H1 (cell line): Measurements from ENCODE around the gene OGT. TPM values are rescaled to one million over a fixed set of nuclear protein-coding genes. Genes with fewer than 3 reads are reported as not detected.

Source experiments
- CTCF ChIA-PET: fragments of 300-600 bp; sonication (Branson Sonifier 250); formaldehyde crosslinking; loops from one replicate; lab custom pipeline; 2021; ENCODE audit not compliant: partially characterized antibody; lab: Charles Lee
- POLR2A ChIA-PET: fragments of 300-600 bp; sonication (Branson Sonifier 250); formaldehyde crosslinking; loops from one replicate; lab custom pipeline; 2021; ENCODE audit warnings: inconsistent platforms; ENCODE audit not compliant: partially characterized antibody; lab: Charles Lee
- DNase-seq, 2 experiments: peaks; one replicate each; pipeline versions ENCODE4 v3.0.0 to v3.0.0-alpha.2; 2010 to 2022; ENCODE audit warnings: low spot score in 2 of 2, low read depth in 1 of 2, mixed read lengths in 1 of 2
- FAIRE-seq: peaks from 2 replicates; lab custom pipeline; 2011; peaks lifted over from hg19 to GRCh38; lab: Jason Lieb, UNC
- H2AFZ ChIP-seq: 2 replicates; pipeline ENCODE4 v1.8.1; 2012; ENCODE audit warnings: low read length, inconsistent platforms
- H2AK5ac ChIP-seq: 2 replicates; pipeline ENCODE4 v1.6.1; 2013; ENCODE audit warnings: low read depth, low read length
- H2BK120ac ChIP-seq: replicated peaks from 2 replicates; pipeline ENCODE3; 2013; ENCODE audit warnings: low read depth, low read length, inconsistent platforms
- H2BK12ac ChIP-seq: 2 replicates; pipeline ENCODE4 v1.6.1; 2013; ENCODE audit warnings: low read depth, low read length
- H2BK15ac ChIP-seq: 2 replicates; pipeline ENCODE4 v1.6.1; 2013; ENCODE audit warnings: low read length
- H2BK20ac ChIP-seq: 2 replicates; pipeline ENCODE4 v1.6.1; 2013; ENCODE audit warnings: low read length
- H2BK5ac ChIP-seq: 2 replicates; pipeline ENCODE4 v1.6.1; 2013; ENCODE audit warnings: low read depth, low read length
- H3K14ac ChIP-seq: 2 replicates; pipeline ENCODE4 v1.6.1; 2013; ENCODE audit warnings: inconsistent platforms; ENCODE audit not compliant: insufficient read length
- H3K18ac ChIP-seq: 2 replicates; pipeline ENCODE4 v1.6.1; 2013; ENCODE audit warnings: low read length; ENCODE audit errors: extremely low read depth
- H3K23ac ChIP-seq: 2 replicates; pipeline ENCODE4 v1.6.1; 2013; ENCODE audit warnings: inconsistent platforms; ENCODE audit not compliant: insufficient read length
- H3K23me2 ChIP-seq: 2 replicates; pipeline ENCODE4 v1.6.1; 2013; ENCODE audit warnings: low read depth, low read length
- H3K27ac ChIP-seq: 2 replicates; pipeline ENCODE4 v1.6.1; 2011; ENCODE audit warnings: low read depth, low read length, inconsistent platforms
- H3K27me3 ChIP-seq, 4 experiments: replicated peaks in 1 of 4; 1 replicate in 1 of 4; 2 replicates in 3 of 4; pipeline versions ENCODE4 v1.6.1 to v1.8.1; 2011 to 2013; ENCODE audit warnings: low read length in 3 of 4, mild to moderate bottlenecking in 3 of 4, inconsistent platforms in 2 of 4, mixed read lengths in 2 of 4, moderate library complexity in 1 of 4; ENCODE audit not compliant: control insufficient read depth in 3 of 4, insufficient read depth in 3 of 4; ENCODE audit errors: extremely low read depth in 1 of 4
- H3K36me3 ChIP-seq, 4 experiments: 2 replicates each; pipeline versions ENCODE4 v1.6.1 to v1.8.1; 2011 to 2013; ENCODE audit warnings: mild to moderate bottlenecking in 4 of 4, low read length in 3 of 4, moderate library complexity in 2 of 4, control low read depth in 1 of 4, inconsistent platforms in 1 of 4; ENCODE audit not compliant: insufficient read depth in 4 of 4, control insufficient read depth in 2 of 4
- H3K4ac ChIP-seq: replicated peaks from 2 replicates; pipeline ENCODE3; 2013; ENCODE audit warnings: low read length, low read depth, mixed read lengths, inconsistent platforms; ENCODE audit not compliant: insufficient read length
- H3K4me1 ChIP-seq, 4 experiments: replicated peaks in 1 of 4; 1 replicate in 1 of 4; 2 replicates in 3 of 4; pipeline versions ENCODE4 v1.6.1 to v1.8.1; 2011 to 2013; ENCODE audit warnings: low read length in 3 of 4, inconsistent platforms in 2 of 4, mixed read lengths in 1 of 4; ENCODE audit not compliant: insufficient read depth in 4 of 4, control insufficient read depth in 3 of 4
- H3K4me2 ChIP-seq, 2 experiments: 2 replicates each; pipeline versions ENCODE4 v1.6.1 to v1.8.1; 2011 to 2013; ENCODE audit warnings: low read depth in 2 of 2, low read length in 2 of 2, control low read depth in 1 of 2, inconsistent platforms in 1 of 2, mild to moderate bottlenecking in 1 of 2; ENCODE audit not compliant: insufficient read depth in 1 of 2
- H3K4me3 ChIP-seq, 4 experiments: fragments of 200-600, 300-600 bp in 1 of 4; sonication (generic), shearing (Covaris generic), sonication (Bioruptor Twin) in 1 of 4; 2 replicates each; pipeline versions ENCODE4 v1.5.1 to v1.8.1; 2011 to 2016; ENCODE audit warnings: low read length in 4 of 4, low read depth in 3 of 4, control low read depth in 2 of 4, inconsistent platforms in 2 of 4, mild to moderate bottlenecking in 2 of 4, mixed read lengths in 1 of 4, moderate library complexity in 1 of 4; ENCODE audit not compliant: insufficient read depth in 2 of 4; ENCODE audit errors: extremely low read depth in 1 of 4
- H3K56ac ChIP-seq: replicated peaks from 2 replicates; pipeline ENCODE3; 2013; ENCODE audit warnings: low read depth, mild to moderate bottlenecking, mixed read lengths, low read length, inconsistent platforms; ENCODE audit not compliant: insufficient read length
- H3K79me1 ChIP-seq: 2 replicates; pipeline ENCODE4 v1.6.1; 2013; ENCODE audit warnings: low read depth, low read length, control low read depth
- H3K79me2 ChIP-seq, 2 experiments: 2 replicates each; pipeline versions ENCODE4 v1.6.1 to v1.8.1; 2012 to 2013; ENCODE audit warnings: low read length in 2 of 2, mild to moderate bottlenecking in 2 of 2, inconsistent platforms in 1 of 2; ENCODE audit not compliant: insufficient read depth in 2 of 2, control insufficient read depth in 1 of 2
- H3K9ac ChIP-seq, 4 experiments: replicated peaks in 1 of 4; 1 replicate in 1 of 4; 2 replicates in 3 of 4; pipeline versions ENCODE4 v1.6.1 to v1.8.1; 2011 to 2013; ENCODE audit warnings: low read depth in 3 of 4, low read length in 3 of 4, control low read depth in 2 of 4, mild to moderate bottlenecking in 2 of 4, moderate library complexity in 2 of 4, inconsistent platforms in 1 of 4; ENCODE audit errors: extremely low read depth in 1 of 4
- H3K9me3 ChIP-seq, 2 experiments: 2 replicates each; pipeline versions ENCODE4 v1.6.1 to v1.8.1; 2012 to 2013; ENCODE audit warnings: mild to moderate bottlenecking in 2 of 2, moderate library complexity in 2 of 2, control low read depth in 1 of 2, inconsistent platforms in 1 of 2, low read depth in 1 of 2, low read length in 1 of 2, mixed read lengths in 1 of 2; ENCODE audit not compliant: insufficient read depth in 2 of 2
- H4K20me1 ChIP-seq, 2 experiments: replicated peaks in 1 of 2; 2 replicates each; pipeline versions ENCODE3 to v1.8.1; 2011 to 2013; ENCODE audit warnings: inconsistent platforms in 2 of 2, low read length in 2 of 2, mild to moderate bottlenecking in 1 of 2; ENCODE audit not compliant: insufficient read depth in 2 of 2, control insufficient read depth in 1 of 2
- H4K5ac ChIP-seq: 2 replicates; pipeline ENCODE4 v1.6.1; 2013; ENCODE audit warnings: low read length, low read depth, mixed read lengths, inconsistent platforms; ENCODE audit not compliant: insufficient read length
- H4K8ac ChIP-seq: 2 replicates; pipeline ENCODE4 v1.8.0; 2013; ENCODE audit warnings: mild to moderate bottlenecking, moderate library complexity, low read length, inconsistent platforms; ENCODE audit not compliant: insufficient read depth; ENCODE audit errors: extremely low read depth
- H4K91ac ChIP-seq: replicated peaks from 2 replicates; pipeline ENCODE3; 2013; ENCODE audit warnings: low read length, mixed read lengths, inconsistent platforms; ENCODE audit not compliant: insufficient read length
- CEBPB ChIP-seq: IDR thresholded peaks from 2 replicates; pipeline ENCODE4 v1.6.1; 2012; ENCODE audit warnings: low read depth, low read length
- EGR1 ChIP-seq: IDR thresholded peaks from 2 replicates; pipeline ENCODE4 v1.6.1; 2011; ENCODE audit warnings: low read depth, low read length, borderline replicate concordance
- KDM5A ChIP-seq: fragments of 200-600 bp; IDR thresholded peaks from 2 replicates; pipeline ENCODE4 v1.7.1; 2012; ENCODE audit warnings: mild to moderate bottlenecking, low read length, inconsistent platforms, mixed read lengths
- RXRA ChIP-seq: IDR thresholded peaks from 2 replicates; pipeline ENCODE4 v1.6.1; 2011; ENCODE audit warnings: low read depth, mild to moderate bottlenecking, low read length, moderate library complexity; ENCODE audit not compliant: insufficient read depth
- SAP30 ChIP-seq: fragments of 300-600 bp; sonication (generic); IDR thresholded peaks from 2 replicates; pipeline ENCODE4 v1.7.1; 2012; ENCODE audit warnings: low read length, moderate library complexity, mild to moderate bottlenecking, inconsistent platforms; ENCODE audit not compliant: insufficient read depth, insufficient replicate concordance
- SIRT6 ChIP-seq: IDR thresholded peaks from one replicate; pipeline ENCODE4 v1.7.1; 2012; ENCODE audit warnings: low read length, inconsistent platforms
- SUZ12 ChIP-seq: fragments of 200-600 bp; sonication (generic); IDR thresholded peaks from 2 replicates; pipeline ENCODE4 v1.6.1; 2012; ENCODE audit warnings: mild to moderate bottlenecking, inconsistent platforms, low read length, moderate library complexity, mixed read lengths
- USF2 ChIP-seq: IDR thresholded peaks from 2 replicates; pipeline ENCODE4 v1.6.1; 2011; ENCODE audit warnings: low read length, improper control_type of control experiment
- WGBS, 2 experiments: shearing (Covaris generic) in 1 of 2; methylation state at CpG; one replicate each; pipeline versions ENCODE4 v1.1.6 to v1.1.7; 2013 to 2015; ENCODE audit warnings: low lambda C conversion rate in 2 of 2, mixed read lengths in 2 of 2, inconsistent platforms in 1 of 2, low coverage in 1 of 2, missing lambda C conversion rate in 1 of 2; ENCODE audit not compliant: insufficient replicate concordance in 2 of 2, insufficient coverage in 1 of 2, insufficient read length in 1 of 2; ENCODE audit errors: extremely low coverage in 1 of 2, missing lambda C conversion rate in 1 of 2; 5-methylcytosine and 5-hydroxymethylcytosine counted together
- polyA plus RNA-seq, 7 experiments: library from polyadenylated mRNA; depleted of rRNA in 3 of 7; stranded (reverse) in 5 of 7; unstranded in 2 of 7; fragments of >200 nt in 5 of 7; fragments of 200-250 nt in 2 of 7; gene quantifications; 1 replicate in 5 of 7; 2 replicates in 1 of 7; 4 replicates in 1 of 7; pipeline versions ENCODE4 v1.2.1 to v1.2.3, GENCODE V29; 2011 to 2013; ENCODE audit warnings: missing spikeins in 2 of 7, mixed read lengths in 2 of 7
- total RNA-seq: library from RNA; stranded (reverse); fragmentation: NEBNext Ultra II Directional; extraction: Animal tissue kit (Norgen Biotek cat#: 25700); gene quantifications from 2 replicates; pipeline ENCODE4 v1.2.1, GENCODE V29; 2021

The OGT gene
- total and polyA plus RNA-seq, 2 of the 8 experiments (the other 6 are each of a cell fraction or from before 2014, with no cell fraction given), result 130 to 169 TPM

DNA sequence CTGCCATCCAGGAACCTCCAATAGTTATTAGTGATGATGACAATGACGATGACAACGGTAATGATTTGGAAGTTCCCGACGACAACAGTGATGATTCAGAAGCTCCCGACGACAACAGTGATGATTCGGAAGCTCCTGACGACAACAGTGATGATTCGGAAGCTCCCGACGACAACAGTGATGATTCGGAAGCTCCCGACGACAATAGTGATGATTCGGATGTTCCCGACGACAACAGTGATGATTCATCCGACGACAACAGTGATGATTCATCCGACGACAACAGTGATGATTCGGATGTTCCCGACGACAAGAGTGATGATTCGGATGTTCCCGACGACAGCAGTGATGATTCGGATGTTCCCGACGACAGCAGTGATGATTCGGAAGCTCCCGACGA lies 70.7 kb downstream of the OGT start:
- WGBS, 2 experiments, result 94% methylated on average over 19 of the region's 33 CpGs; no CpG with 5 or more reads in 1 of the 2 experiments
- no peak for FAIRE-seq

More for the DNA sequence above, 70.7 kb downstream of the OGT start:
- H2BK5ac ChIP-seq, result no peak overlapping the region
- DNase-seq, result no peak
- no peak overlapping the region for H4K91ac ChIP-seq
- H3K4me2 ChIP-seq, result no peak overlapping the region
- no peak overlapping the region for H2AK5ac ChIP-seq
- H2BK12ac ChIP-seq, result no peak overlapping the region
- H3K79me2 ChIP-seq, result no peaks in the 10 kb centered on the region
- H3K23me2 ChIP-seq, result no peaks in the 10 kb centered on the region
- no peak overlapping the region for H3K4me3 ChIP-seq
- no peak overlapping the region for H4K8ac ChIP-seq
- H3K79me1 ChIP-seq, result no peaks in the 10 kb centered on the region
- CTCF ChIA-PET, result interaction anchor here (1.1 kb wide), 1 partner anchor 48 kb away, joined by 4 read pairs; no protein-coding TSS in a partner anchor
- H3K56ac ChIP-seq, result no peak overlapping the region
- no peak overlapping the region for H3K27ac ChIP-seq
- no peak overlapping the region for H3K4ac ChIP-seq
- POLR2A ChIA-PET, result interaction anchor here (0.6 kb wide), 1 partner anchor 58 kb away, joined by 4 read pairs; no protein-coding TSS in a partner anchor
- TF ChIP-seq KDM5A (no peak), EGR1 (no peak), CEBPB (no peak), SUZ12 (no peak), USF2 (no peak), RXRA (no peak), SAP30 (no peak), SIRT6 (no peak)
- H3K4me1 ChIP-seq, result no peaks in the 10 kb centered on the region
- no peak overlapping the region for H2BK120ac ChIP-seq
- H3K27me3 ChIP-seq, result no peaks in the 10 kb centered on the region
- H3K14ac ChIP-seq, result no peak overlapping the region
- H3K18ac ChIP-seq, result no peak overlapping the region
- H2AFZ ChIP-seq, result no peak overlapping the region
- no peak overlapping the region for H3K9ac ChIP-seq
- H3K36me3 ChIP-seq, result peaks cover 0 to 8% (median 0%) of the 10 kb centered on the region in 4 experiments; a peak in 2 of 8 replicates
- no peaks in the 10 kb centered on the region for H4K20me1 ChIP-seq
- H4K5ac ChIP-seq, result no peak overlapping the region
- H3K23ac ChIP-seq, result no peak overlapping the region
- H2BK20ac ChIP-seq, result no peak overlapping the region
- no peaks in the 10 kb centered on the region for H3K9me3 ChIP-seq
- no peak overlapping the region for H2BK15ac ChIP-seq
